T-cell (primary cell): ENCODE data around the gene ARMS2. TPM values are rescaled to one million over a fixed set of nuclear protein-coding genes. Genes with fewer than 3 reads are reported as not detected.

Source experiments
- ATAC-seq, 4 experiments: fragments of 200-7000 bp in 3 of 4; fragments of 150-1000 bp in 1 of 4; cut with Tn5 transposase; replicated peaks in 1 of 4; 1 replicate in 3 of 4; 2 replicates in 1 of 4; pipeline ENCODE4 v1.10.0; 2021; ENCODE audit warnings: moderate library complexity in 3 of 4, mild to moderate bottlenecking in 2 of 4, moderate number of reproducible peaks in 1 of 4
- CTCF ChIA-PET, 2 donors: fragments of 300-600 bp; sonication (Branson Sonifier 250); formaldehyde crosslinking; loops; one replicate each; lab custom pipeline; 2022; ENCODE audit warnings: antibody characterized with exemption in 2 of 2; lab: Charles Lee
- POLR2A ChIA-PET, 2 donors: fragments of 300-600 bp; sonication (Branson Sonifier 250); formaldehyde crosslinking; loops; one replicate each; lab custom pipeline; 2022; ENCODE audit warnings: antibody characterized with exemption in 2 of 2; lab: Charles Lee
- DNase-seq, 35 experiments: peaks; one replicate each; pipeline versions ENCODE4 v3.0.0 to v3.0.0-alpha.2; 2013 to 2023
- H3K27ac ChIP-seq: one replicate; pipeline ENCODE4 v1.5.1; 2013; ENCODE audit warnings: low read length
- H3K27me3 ChIP-seq, 2 experiments: replicated peaks in 1 of 2; 1 replicate in 1 of 2; 2 replicates in 1 of 2; pipeline versions ENCODE4 v1.6.1 to v1.7.0; 2013; ENCODE audit warnings: low read length in 1 of 2, mixed read lengths in 1 of 2; ENCODE audit not compliant: control insufficient read depth in 2 of 2, insufficient read depth in 2 of 2; ENCODE audit errors: extremely low read depth in 1 of 2
- H3K36me3 ChIP-seq, 2 donors: 1 replicate in 1 of 2; 2 replicates in 1 of 2; pipeline versions ENCODE4 v1.6.1 to v1.7.0; 2013; ENCODE audit warnings: low read length in 1 of 2; ENCODE audit not compliant: control insufficient read depth in 2 of 2, insufficient read depth in 1 of 2; ENCODE audit errors: extremely low read depth in 1 of 2
- H3K4me1 ChIP-seq, 2 experiments: 1 replicate in 1 of 2; 2 replicates in 1 of 2; pipeline versions ENCODE4 v1.6.1 to v1.7.0; 2013; ENCODE audit warnings: low read length in 2 of 2, mixed read lengths in 1 of 2; ENCODE audit not compliant: insufficient read depth in 2 of 2, control insufficient read depth in 1 of 2; ENCODE audit errors: extremely low read depth in 1 of 2
- H3K4me3 ChIP-seq, 2 donors: 1 replicate in 1 of 2; 2 replicates in 1 of 2; pipeline versions ENCODE4 v1.5.1 to v1.7.0; 2013; ENCODE audit warnings: mild to moderate bottlenecking in 2 of 2, low read length in 1 of 2, moderate library complexity in 1 of 2; ENCODE audit not compliant: control insufficient read depth in 1 of 2; ENCODE audit errors: extremely low read depth in 1 of 2
- H3K9me3 ChIP-seq: 2 replicates; pipeline ENCODE4 v1.7.0; 2013
- H3K27ac Mint-ChIP-seq, 2 donors: one replicate each; pipeline ENCODE4 v1.8.0; 2020 to 2021; ENCODE audit warnings: mild to moderate bottlenecking in 2 of 2, mixed read lengths in 2 of 2
- H3K27me3 Mint-ChIP-seq, 2 donors: one replicate each; pipeline ENCODE4 v1.8.0; 2021 to 2022; ENCODE audit warnings: mixed read lengths in 2 of 2
- H3K36me3 Mint-ChIP-seq: one replicate; pipeline ENCODE4 v1.8.0; 2021; ENCODE audit warnings: mixed read lengths
- H3K4me1 Mint-ChIP-seq, 3 donors: one replicate each; pipeline ENCODE4 v1.8.0; 2020 to 2022; ENCODE audit warnings: mixed read lengths in 3 of 3, mild to moderate bottlenecking in 1 of 3
- H3K4me3 Mint-ChIP-seq, 3 donors: one replicate each; pipeline ENCODE4 v1.8.0; 2020 to 2022; ENCODE audit warnings: mild to moderate bottlenecking in 3 of 3, mixed read lengths in 3 of 3, moderate library complexity in 3 of 3
- H3K9me3 Mint-ChIP-seq, 3 donors: one replicate each; pipeline ENCODE4 v1.8.0; 2020 to 2022; ENCODE audit warnings: mixed read lengths in 3 of 3
- WGBS: methylation state at CpG from one replicate; pipeline ENCODE4 v1.1.5; 2013; ENCODE audit warnings: missing lambda C conversion rate; ENCODE audit not compliant: insufficient coverage; 5-methylcytosine and 5-hydroxymethylcytosine counted together
- total RNA-seq, 35 experiments: library from RNA in 6 of 35; stranded (reverse) in 6 of 35; fragments of 120-200 nt in 1 of 35; gene quantifications; one replicate each; pipeline versions ENCODE4 v1.2.1 to v1.2.4 and lab custom pipeline; 2013 to 2026

Gene ARMS2
- total RNA-seq, 5 donors from 2014 or later (not counting 1 experiment from before 2014, with no cell fraction given): not detected

- POLR2A ChIA-PET: no interaction called here
- no peak overlapping the region for H3K4me3 ChIP-seq
- no peaks in the 10 kb centered on the region for H3K9me3 ChIP-seq
- no peaks in the 10 kb centered on the region for H3K27me3 ChIP-seq
- ATAC-seq (no peak), DNase-seq (no peak)
- H3K4me1 ChIP-seq: peaks cover 45 to 55% of the 10 kb centered on the region in 2 experiments
- peak overlapping the region; percentile 57 for H3K27ac ChIP-seq
- H3K27me3 Mint-ChIP-seq: no peaks in the 10 kb centered on the region
- H3K9me3 Mint-ChIP-seq: no peaks in the 10 kb centered on the region
- H3K36me3 ChIP-seq: peaks cover 0 to 14% of the 10 kb centered on the region in 2 donors
- peaks cover 63 to 88% (median 87%) of the 10 kb centered on the region in 3 donors for H3K4me1 Mint-ChIP-seq
- no CpG with 5 or more reads among the region's 3 CpGs for WGBS
- peaks cover 32% of the 10 kb centered on the region for H3K36me3 Mint-ChIP-seq
- CTCF ChIA-PET: interaction anchor here in 1 of 2 donors (1.1 to 2.0 kb wide), 2 partner anchors 15 to 146 kb away, joined by 4 to 8 read pairs; no protein-coding TSS in a partner anchor
- H3K4me3 Mint-ChIP-seq: peak overlapping the region in 1 of 3 donors; percentile 53
- peak overlapping the region; percentile 57 to 90 for H3K27ac Mint-ChIP-seq
Observed at GRCh38 chr10:122419876-122420623, 34.4 kb upstream of the ARMS2 start.

DNA sequence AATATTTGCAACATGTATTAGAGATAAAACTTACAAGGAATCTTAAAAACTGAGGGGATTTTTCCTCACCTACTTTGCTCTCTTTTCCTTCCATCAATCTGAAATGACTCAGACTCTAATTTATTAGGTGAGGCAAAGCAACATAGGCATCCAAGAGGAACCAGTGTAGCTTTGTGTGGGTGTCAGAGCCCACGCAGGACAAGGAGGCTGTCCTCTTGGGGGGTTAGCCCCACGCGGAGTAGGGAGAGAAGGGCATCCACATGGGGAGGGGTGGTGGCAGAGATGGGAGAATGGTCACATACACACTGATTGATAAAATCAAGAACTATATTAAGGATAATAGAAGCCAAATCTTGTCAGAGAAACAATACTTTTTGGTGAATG is 33.8 kb upstream of the ARMS2 start:
- CTCF ChIA-PET: no interaction called here
- no peaks in the 10 kb centered on the region for H3K27me3 ChIP-seq
- no peak overlapping the region for H3K4me3 ChIP-seq
- Mint-ChIP-seq H3K4me3 (peak overlapping the region in 1 of 3 donors; percentile 53), H3K9me3 (no peaks in the 10 kb centered on the region), H3K4me1 (peaks cover 57 to 83% (median 82%) of the 10 kb centered on the region in 3 donors), H3K27ac (peak overlapping the region; percentile 90 to 94), H3K36me3 (peaks cover 32% of the 10 kb centered on the region), H3K27me3 (no peaks in the 10 kb centered on the region)
- peaks cover 45 to 50% of the 10 kb centered on the region in 2 experiments for H3K4me1 ChIP-seq
- no peaks in the 10 kb centered on the region for H3K9me3 ChIP-seq
- no CpG with 5 or more reads among the region's 3 CpGs for WGBS
- no peak for DNase-seq
- ATAC-seq: no peak
- peak overlapping the region; percentile 57 for H3K27ac ChIP-seq
- H3K36me3 ChIP-seq: peaks cover 0 to 14% of the 10 kb centered on the region in 2 donors
- POLR2A ChIA-PET: interaction anchor here in 1 of 2 donors (0.6 kb wide), 1 partner anchor 47 kb away, joined by 3 read pairs; no protein-coding TSS in a partner anchor

DNA sequence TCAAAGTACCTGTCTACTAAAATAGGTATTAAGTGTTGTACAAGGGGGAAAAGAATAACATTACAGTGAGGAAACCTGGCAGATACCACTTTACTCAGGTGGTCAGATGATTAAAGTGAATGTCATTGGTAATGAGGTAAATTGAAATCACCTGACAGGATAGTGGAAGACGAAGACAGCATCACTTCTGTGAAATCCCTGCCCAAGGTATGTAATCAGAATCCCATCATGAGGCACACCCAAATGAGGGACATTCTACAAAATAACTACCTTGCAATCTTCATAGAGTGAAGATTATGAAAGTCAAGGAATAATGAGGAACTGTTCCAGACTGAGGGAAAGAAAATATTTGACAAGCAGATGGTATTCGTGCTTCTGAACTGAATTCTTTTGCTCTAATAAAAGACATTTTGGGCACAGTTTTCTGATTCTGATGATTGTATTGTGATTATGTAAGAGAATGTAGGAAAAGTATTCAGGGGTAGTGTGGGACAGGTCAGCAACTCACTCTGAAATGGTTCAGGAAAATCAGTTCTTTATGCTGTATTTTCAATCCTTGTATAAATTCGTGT is 33.3 kb upstream of the ARMS2 start:
- peaks cover 43 to 44% of the 10 kb centered on the region in 2 experiments for H3K4me1 ChIP-seq
- ATAC-seq: peak in 1 of 4 experiments; percentile 43
- Mint-ChIP-seq H3K9me3 (no peaks in the 10 kb centered on the region), H3K4me3 (peak overlapping the region in 2 of 3 donors; percentile 5 to 53), H3K36me3 (peaks cover 31% of the 10 kb centered on the region), H3K27ac (peak overlapping the region; percentile 90 to 94), H3K27me3 (no peaks in the 10 kb centered on the region), H3K4me1 (peaks cover 52 to 81% (median 79%) of the 10 kb centered on the region in 3 donors)
- H3K36me3 ChIP-seq: peaks cover 0 to 9% of the 10 kb centered on the region in 2 donors
- no peaks in the 10 kb centered on the region for H3K9me3 ChIP-seq
- CTCF ChIA-PET: interaction anchor here in 1 of 2 donors (0.8 to 1.4 kb wide), 2 partner anchors 7 to 10 kb away, joined by 3 read pairs; no protein-coding TSS in a partner anchor
- peak in 2 of 35 experiments; percentile 9 to 40 for DNase-seq
- no peak overlapping the region for H3K4me3 ChIP-seq
- H3K27ac ChIP-seq: peak overlapping the region; percentile 57
- 89% methylated on average over 1 of the region's 3 CpGs for WGBS
- no peaks in the 10 kb centered on the region for H3K27me3 ChIP-seq
- POLR2A ChIA-PET: interaction anchor here in 1 of 2 donors (0.6 kb wide), 1 partner anchor 48 kb away, joined by 3 read pairs; no protein-coding TSS in a partner anchor

DNA sequence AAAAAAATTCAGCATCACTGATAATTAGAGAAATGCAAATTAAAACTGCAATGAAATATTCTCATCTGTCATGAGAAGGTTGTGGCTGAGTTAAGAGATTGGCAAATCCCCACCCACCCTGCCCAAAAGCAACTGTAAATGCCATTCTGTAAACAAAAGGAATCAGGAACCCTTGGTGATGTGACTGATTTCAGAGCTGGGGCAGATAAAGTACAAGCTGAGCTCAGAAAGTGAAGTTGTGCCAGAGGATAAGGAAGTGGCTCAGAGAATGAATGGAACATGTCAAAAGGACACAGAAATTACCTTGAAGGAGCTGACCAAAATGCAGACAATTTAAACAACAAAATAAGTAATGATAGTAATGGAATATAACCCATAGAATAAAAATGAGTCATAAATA is 32.7 kb upstream of the ARMS2 start:
- no peak overlapping the region for H3K4me3 Mint-ChIP-seq
- H3K4me3 ChIP-seq: no peak overlapping the region
- no peaks in the 10 kb centered on the region for H3K27me3 Mint-ChIP-seq
- no peaks in the 10 kb centered on the region for H3K9me3 Mint-ChIP-seq
- ChIA-PET POLR2A (no interaction called here), CTCF (interaction anchor here (0.6 to 1.4 kb wide), 4 partner anchors 8 to 1975 kb away, joined by 3 to 4 read pairs (median 3); no protein-coding TSS in a partner anchor)
- ATAC-seq (no peak), DNase-seq (no peak)
- peaks cover 32% of the 10 kb centered on the region for H3K36me3 Mint-ChIP-seq
- peak overlapping the region; percentile 85 to 91 for H3K27ac Mint-ChIP-seq
- peaks cover 39 to 40% of the 10 kb centered on the region in 2 experiments for H3K4me1 ChIP-seq
- no peaks in the 10 kb centered on the region for H3K9me3 ChIP-seq
- peaks cover 47 to 77% (median 75%) of the 10 kb centered on the region in 3 donors for H3K4me1 Mint-ChIP-seq
- H3K36me3 ChIP-seq: peaks cover 0 to 10% of the 10 kb centered on the region in 2 donors
- H3K27me3 ChIP-seq: no peaks in the 10 kb centered on the region
- H3K27ac ChIP-seq: peak overlapping the region; percentile 57

GRCh38 chr10:122422266-122422989 is 32.0 kb upstream of the ARMS2 start:
- Mint-ChIP-seq H3K4me3 (peak overlapping the region in 2 of 3 donors; percentile 39 to 48), H3K36me3 (peaks cover 37% of the 10 kb centered on the region), H3K27me3 (no peaks in the 10 kb centered on the region), H3K27ac (peak overlapping the region; percentile 85 to 91), H3K4me1 (peaks cover 47 to 77% (median 75%) of the 10 kb centered on the region in 3 donors), H3K9me3 (no peaks in the 10 kb centered on the region)
- 0% methylated on average over 2 of the region's 5 CpGs for WGBS
- POLR2A ChIA-PET: no interaction called here
- H3K27me3 ChIP-seq: no peaks in the 10 kb centered on the region
- peak overlapping the region; percentile 57 for H3K27ac ChIP-seq
- H3K4me3 ChIP-seq: no peak overlapping the region
- no peaks in the 10 kb centered on the region for H3K9me3 ChIP-seq
- peaks cover 0 to 12% of the 10 kb centered on the region in 2 donors for H3K36me3 ChIP-seq
- peaks cover 37 to 38% of the 10 kb centered on the region in 2 experiments for H3K4me1 ChIP-seq
- ATAC-seq (peak; percentile 75 to 92 (median 83)), DNase-seq (peak in 26 of 35 experiments; percentile 2 to 57 (median 20))
- CTCF ChIA-PET: interaction anchor here (0.6 to 1.4 kb wide), 5 partner anchors 9 to 1974 kb away, joined by 3 to 4 read pairs (median 3); no protein-coding TSS in a partner anchor
